Left lung (tissue), 10 donors: Measurements from ENCODE around the gene TNIK. TPM values are rescaled to one million over a fixed set of nuclear protein-coding genes. Genes with fewer than 3 reads are reported as not detected.

Experiments
- ATAC-seq: fragments of 200-7000 bp; cut with Tn5 transposase; one replicate; pipeline ENCODE4 v1.9.1; 2020; ENCODE audit warnings: moderate library complexity
- DNase-seq, 4 donors: peaks; one replicate each; pipeline ENCODE4 v3.0.0-alpha.2; 2013 to 2020
- H3K27ac ChIP-seq, 2 donors: fragments of 200-600 bp; sonication (generic) in 1 of 2; one replicate each; pipeline versions ENCODE4 v1.5.0 to v1.8.0; 2020 to 2021
- H3K27me3 ChIP-seq, 2 donors: fragments of 200-600 bp; sonication (generic) in 1 of 2; one replicate each; pipeline versions ENCODE4 v1.5.0 to v1.8.0; 2020 to 2021
- H3K36me3 ChIP-seq, 2 donors: fragments of 200-600 bp; sonication (generic) in 1 of 2; one replicate each; pipeline versions ENCODE4 v1.5.0 to v1.8.0; 2020 to 2021
- H3K4me1 ChIP-seq, 2 donors: fragments of 200-600 bp; one replicate each; pipeline ENCODE4 v1.8.0; 2021
- H3K4me3 ChIP-seq, 2 donors: fragments of 200-600 bp; sonication (generic) in 1 of 2; one replicate each; pipeline versions ENCODE4 v1.5.0 to v1.8.0; 2020 to 2021; ENCODE audit warnings: mild to moderate bottlenecking in 1 of 2
- H3K9me3 ChIP-seq, 2 donors: fragments of 200-600 bp; sonication (generic) in 1 of 2; one replicate each; pipeline versions ENCODE4 v1.5.0 to v1.8.0; 2020 to 2021
- intact Hi-C, 2 donors: fragments of 100-400 bp; cut with DNase I; formaldehyde crosslinking; loops; one replicate each; pipeline versions ENCODE4 v1.11.2 to v1.14.2; 2022
- polyA plus RNA-seq, 6 donors: library from polyadenylated mRNA; unstranded; fragments of 120-200 nt; gene quantifications; one replicate each; pipeline ENCODE4 v1.2.1, GENCODE V29; 2013; ENCODE audit not compliant: insufficient read length in 6 of 6
- total RNA-seq, 2 donors: library from RNA; stranded (reverse); fragmentation: NEBNext Ultra II Directional; extraction: Animal tissue kit (Norgen Biotek cat#: 25700); gene quantifications; one replicate each; pipeline ENCODE4 v1.2.1, GENCODE V29; 2021
- TF ChIP-seq, protein P1 (sequence below), 2 donors: fragments of 200-600 bp; sonication (generic) in 1 of 2; IDR thresholded peaks; one replicate each; pipeline versions ENCODE4 v1.5.0 to v1.8.0; 2021; ENCODE audit warnings: antibody characterized with exemption in 2 of 2
- donor health status: DM: no; HTN: yes; CAD: no.
- donor health status: DM: no; HTN: no; CAD: no.

TNIK gene
- total and polyA plus RNA-seq, 8 donors: 14.8 to 42.0 (median 17.4) TPM

DNA sequence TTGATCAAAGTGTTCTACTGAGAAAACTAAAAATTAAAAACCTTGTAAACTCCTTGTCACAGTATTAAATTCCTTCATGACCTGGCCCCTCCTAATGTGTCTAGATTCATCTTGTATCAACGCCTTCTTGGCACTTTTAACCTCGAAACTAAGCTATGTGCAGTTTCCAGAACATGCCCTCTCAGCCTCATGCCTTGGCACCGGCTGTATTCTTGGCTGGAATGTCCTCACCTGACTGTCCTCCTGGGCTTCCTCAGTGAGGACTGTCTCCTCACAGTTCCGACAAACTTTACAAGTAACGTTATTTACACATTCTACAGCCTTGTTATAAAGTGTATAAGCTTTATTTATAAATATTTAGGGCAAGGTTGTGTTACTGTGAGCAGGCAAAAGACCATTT is 237.2 kb downstream of the TNIK start:
- ATAC-seq: no peak

GRCh38 chr3:171221597-171221996 is 238.6 kb downstream of the TNIK start:
- Histone ChIP-seq H3K36me3 (no peaks in the 10 kb centered on the region), H3K27me3 (no peaks in the 10 kb centered on the region), H3K9me3 (peaks cover 0 to 4% of the 10 kb centered on the region in 2 donors), H3K4me1 (no peaks in the 10 kb centered on the region), H3K27ac (no peak overlapping the region), H3K4me3 (no peak overlapping the region)
- TF ChIP-seq, protein P1, sequence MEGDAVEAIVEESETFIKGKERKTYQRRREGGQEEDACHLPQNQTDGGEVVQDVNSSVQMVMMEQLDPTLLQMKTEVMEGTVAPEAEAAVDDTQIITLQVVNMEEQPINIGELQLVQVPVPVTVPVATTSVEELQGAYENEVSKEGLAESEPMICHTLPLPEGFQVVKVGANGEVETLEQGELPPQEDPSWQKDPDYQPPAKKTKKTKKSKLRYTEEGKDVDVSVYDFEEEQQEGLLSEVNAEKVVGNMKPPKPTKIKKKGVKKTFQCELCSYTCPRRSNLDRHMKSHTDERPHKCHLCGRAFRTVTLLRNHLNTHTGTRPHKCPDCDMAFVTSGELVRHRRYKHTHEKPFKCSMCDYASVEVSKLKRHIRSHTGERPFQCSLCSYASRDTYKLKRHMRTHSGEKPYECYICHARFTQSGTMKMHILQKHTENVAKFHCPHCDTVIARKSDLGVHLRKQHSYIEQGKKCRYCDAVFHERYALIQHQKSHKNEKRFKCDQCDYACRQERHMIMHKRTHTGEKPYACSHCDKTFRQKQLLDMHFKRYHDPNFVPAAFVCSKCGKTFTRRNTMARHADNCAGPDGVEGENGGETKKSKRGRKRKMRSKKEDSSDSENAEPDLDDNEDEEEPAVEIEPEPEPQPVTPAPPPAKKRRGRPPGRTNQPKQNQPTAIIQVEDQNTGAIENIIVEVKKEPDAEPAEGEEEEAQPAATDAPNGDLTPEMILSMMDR (IDR thresholded peaks at IDR 0.05): no peak
- DNase-seq (no peak), ATAC-seq (no peak)
- intact Hi-C loops: no loop called here

More for the DNA sequence above, 237.2 kb downstream of the TNIK start:
- H3K4me3 ChIP-seq: no peak overlapping the region
- no peak overlapping the region for H3K27ac ChIP-seq
- intact Hi-C loops: no loop called here
- no peaks in the 10 kb centered on the region for H3K4me1 ChIP-seq
- H3K36me3 ChIP-seq: no peaks in the 10 kb centered on the region
- TF ChIP-seq, protein P1 (IDR thresholded peaks at IDR 0.05): no peak
- no peaks in the 10 kb centered on the region for H3K27me3 ChIP-seq
- peaks cover 0 to 4% of the 10 kb centered on the region in 2 donors for H3K9me3 ChIP-seq
- no peak for DNase-seq

- Histone ChIP-seq H3K36me3 (no peaks in the 10 kb centered on the region), H3K9me3 (peaks cover 0 to 2% of the 10 kb centered on the region in 2 donors), H3K27ac (no peak overlapping the region), H3K4me3 (no peak overlapping the region), H3K27me3 (no peaks in the 10 kb centered on the region), H3K4me1 (no peaks in the 10 kb centered on the region)
- TF ChIP-seq, protein P1 (IDR thresholded peaks at IDR 0.05): no peak
- intact Hi-C loops: no loop called here
- ATAC-seq (no peak), DNase-seq (no peak)
Observed at GRCh38 chr3:171221104-171221503, 239.1 kb downstream of the TNIK start.

- DNase-seq: no peak
- H3K4me3 ChIP-seq: no peak overlapping the region
Observed at GRCh38 chr3:171219258-171219657, 240.9 kb downstream of the TNIK start.

GRCh38 chr3:171218069-171218468 is 242.1 kb downstream of the TNIK start:
- Histone ChIP-seq H3K27me3 (no peaks in the 10 kb centered on the region), H3K4me1 (no peaks in the 10 kb centered on the region), H3K4me3 (no peak overlapping the region), H3K9me3 (no peaks in the 10 kb centered on the region), H3K36me3 (no peaks in the 10 kb centered on the region), H3K27ac (no peak overlapping the region)
- TF ChIP-seq, protein P1 (IDR thresholded peaks at IDR 0.05): no peak
- ATAC-seq (no peak), DNase-seq (no peak)
- intact Hi-C loops: no loop called here

More at GRCh38 chr3:171219258-171219657, 240.9 kb downstream of the TNIK start:
- Histone ChIP-seq H3K27ac (no peak overlapping the region), H3K4me1 (no peaks in the 10 kb centered on the region), H3K27me3 (no peaks in the 10 kb centered on the region), H3K36me3 (no peaks in the 10 kb centered on the region), H3K9me3 (no peaks in the 10 kb centered on the region)
- intact Hi-C loops: no loop called here
- ATAC-seq: no peak
- TF ChIP-seq, protein P1 (IDR thresholded peaks at IDR 0.05): no peak
